OCI-M2 (cell line): ENCODE results near the gene SULT1C4.
"Not testable (repeated sequence)": the region's sequence is repeated elsewhere in the genome, so short reads cannot be mapped to it uniquely, and the experiment has no call there.

ENCODE experiments used
- DNase-seq: peaks from one replicate; lab custom pipeline; 2025; ENCODE audit not compliant: unreplicated experiment; lab: John Stamatoyannopoulos, UW

SULT1C4 gene

DNA sequence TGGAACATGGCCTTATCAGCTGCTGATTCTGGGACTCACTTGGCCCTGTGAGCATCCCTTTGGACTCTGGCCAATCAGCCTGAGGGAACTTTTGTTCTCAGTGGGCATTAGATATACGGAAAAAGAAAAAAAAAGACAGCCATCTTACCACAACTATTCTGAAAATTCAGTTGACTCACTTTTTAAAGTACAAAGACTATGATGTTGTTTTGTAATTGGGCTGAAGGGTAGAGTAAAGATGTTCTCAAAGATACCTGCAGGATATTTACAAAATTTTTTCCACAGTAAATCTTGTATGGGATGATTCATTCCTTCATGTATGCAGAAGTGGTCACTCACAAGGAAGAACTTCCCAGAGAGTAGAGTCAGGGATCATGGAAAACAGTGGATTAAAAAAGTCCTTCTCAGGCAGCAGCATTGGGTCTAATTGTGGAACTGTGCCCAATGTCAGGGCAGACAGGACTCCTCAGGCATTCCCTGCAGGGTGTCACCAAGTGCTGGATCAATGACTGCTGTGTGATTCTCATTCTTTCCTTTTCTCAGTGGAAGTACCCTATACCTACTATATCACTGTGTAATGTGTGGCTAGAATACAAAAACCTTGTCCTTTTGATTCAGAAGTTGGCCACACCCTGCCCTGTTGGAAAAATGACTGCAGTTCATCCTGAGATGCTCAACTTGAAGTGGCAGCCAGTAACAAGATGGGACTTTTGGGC is 35.4 kb downstream of the SULT1C4 start:
- DNase-seq, result no peak

DNA sequence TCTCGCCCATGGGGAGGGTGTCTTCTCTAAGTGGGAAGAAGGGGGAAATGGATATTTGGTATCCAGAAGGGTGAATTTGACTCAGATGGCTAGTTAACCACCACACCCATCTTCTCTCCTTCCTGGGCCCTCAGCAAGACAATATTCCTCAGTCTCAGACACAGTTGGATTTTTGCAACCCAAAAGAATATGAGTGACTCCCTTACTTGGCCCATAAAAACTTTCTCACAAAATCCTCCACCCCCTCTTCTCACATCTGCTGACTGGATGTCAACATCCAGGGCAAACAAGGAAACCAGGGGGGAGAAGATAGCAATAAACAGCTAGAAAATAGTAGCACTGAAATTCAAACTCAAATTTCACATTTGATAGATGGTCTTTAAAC is 35.9 kb downstream of the SULT1C4 start:
- no peak for DNase-seq

- DNase-seq, result no peak
Measured at GRCh38 chr2:108414256-108414876, 36.6 kb downstream of the SULT1C4 start.

DNA sequence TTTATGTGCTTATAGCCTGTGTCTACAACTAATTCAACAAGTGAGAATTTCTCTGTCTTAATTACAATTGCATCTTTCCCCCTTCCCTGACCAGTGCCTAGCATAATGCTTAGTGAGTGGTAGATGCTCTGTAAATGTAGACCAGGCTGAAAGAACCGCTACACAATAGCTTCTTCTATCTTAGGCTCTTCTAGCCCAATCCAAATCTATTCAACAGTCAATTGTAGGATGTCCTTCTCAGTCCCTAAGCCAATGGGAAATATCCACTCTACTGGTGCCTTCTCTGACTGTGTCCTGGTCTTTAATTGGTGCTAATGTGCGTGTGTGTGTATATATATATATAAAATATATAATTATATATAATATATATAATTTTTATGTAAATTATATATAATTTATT is 37.2 kb downstream of the SULT1C4 start:
- no peak for DNase-seq

GRCh38 chr2:108417254-108417653 is 39.5 kb downstream of the SULT1C4 start:
- no peak for DNase-seq

GRCh38 chr2:108418416-108418815 is 40.7 kb downstream of the SULT1C4 start:
- no peak for DNase-seq

DNA sequence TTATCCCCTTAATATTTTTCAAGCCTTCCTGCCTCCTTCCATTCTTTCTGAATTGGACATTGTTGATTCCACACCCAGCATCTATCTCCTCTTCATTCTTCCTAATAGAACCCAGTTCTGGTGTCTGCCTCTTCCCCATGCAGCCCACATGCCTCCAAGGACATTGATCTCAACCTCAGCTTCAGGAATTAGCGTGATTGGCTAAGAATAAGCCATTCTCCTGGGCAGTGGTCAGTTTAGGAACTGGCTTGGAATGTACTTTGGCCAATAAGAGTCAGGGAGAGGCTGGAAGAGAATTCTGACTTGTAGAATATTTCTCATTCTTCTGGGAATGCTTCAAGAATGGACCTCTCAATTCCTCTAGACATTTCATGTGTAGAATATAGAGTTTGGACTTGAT is 45.3 kb downstream of the SULT1C4 start:
- no peak for DNase-seq

DNA sequence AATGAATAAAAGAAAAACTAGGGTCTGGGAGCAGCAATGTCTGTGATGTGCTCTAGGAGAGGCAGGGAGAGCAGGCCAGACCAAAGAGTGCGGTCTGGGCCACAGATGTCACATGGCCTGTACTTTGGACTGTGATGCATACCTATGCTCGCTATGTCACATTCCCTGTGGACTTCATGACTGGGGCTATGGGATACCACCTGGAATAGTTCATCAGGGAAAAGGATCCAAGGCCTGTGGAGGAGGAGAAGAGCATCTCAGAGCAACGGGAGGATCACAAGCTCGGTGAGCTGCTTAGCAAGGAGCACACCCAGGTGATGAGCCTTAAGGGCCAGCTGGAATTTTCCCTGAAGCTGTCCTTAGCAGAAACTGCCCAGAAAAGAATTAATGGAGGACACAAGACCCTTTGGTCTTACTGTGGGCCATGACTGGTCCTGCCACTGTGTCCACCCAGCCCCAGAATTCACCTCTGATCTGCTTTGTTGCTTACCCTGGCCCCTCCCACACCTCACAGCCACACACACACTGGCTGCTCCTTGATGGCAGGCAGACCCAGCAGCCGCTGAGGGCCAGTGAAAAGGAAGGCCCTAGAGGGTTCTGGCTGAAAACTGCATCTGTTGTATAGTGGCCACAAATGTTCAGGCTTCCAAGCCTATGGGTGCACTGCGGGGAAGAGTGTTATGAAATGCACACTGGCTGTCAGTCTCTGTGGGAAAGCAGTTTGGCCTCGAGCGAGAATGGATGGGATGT is 45.9 kb downstream of the SULT1C4 start:
- DNase-seq, result no peak

- DNase-seq, result no peak
Measured at GRCh38 chr2:108428286-108429009, 50.7 kb downstream of the SULT1C4 start.

- DNase-seq, result not testable (repeated sequence)
Measured at GRCh38 chr2:108435578-108435977, 57.8 kb downstream of the SULT1C4 start.

DNA sequence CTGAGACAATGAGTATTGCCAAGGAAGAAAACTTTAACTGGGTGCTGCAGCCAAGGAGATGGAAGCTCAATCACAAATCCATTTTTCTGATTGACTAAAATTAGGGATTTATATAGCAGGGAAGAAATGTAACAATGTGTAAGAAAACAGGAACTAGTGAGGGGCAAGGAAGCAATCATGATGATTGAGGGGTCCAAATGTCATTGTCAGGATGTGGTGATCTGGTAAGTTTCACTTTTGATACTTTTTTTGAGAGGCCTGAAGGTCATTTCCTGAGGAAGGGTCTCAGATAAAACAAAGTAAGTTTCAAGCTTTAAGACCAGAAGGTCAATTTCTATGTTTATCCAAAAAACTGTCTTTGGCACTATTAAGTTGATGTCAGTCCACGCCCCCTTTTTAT is 59.2 kb downstream of the SULT1C4 start:
- no peak for DNase-seq
